Measurements from ENCODE around the gene UBE2E3.

DNA sequence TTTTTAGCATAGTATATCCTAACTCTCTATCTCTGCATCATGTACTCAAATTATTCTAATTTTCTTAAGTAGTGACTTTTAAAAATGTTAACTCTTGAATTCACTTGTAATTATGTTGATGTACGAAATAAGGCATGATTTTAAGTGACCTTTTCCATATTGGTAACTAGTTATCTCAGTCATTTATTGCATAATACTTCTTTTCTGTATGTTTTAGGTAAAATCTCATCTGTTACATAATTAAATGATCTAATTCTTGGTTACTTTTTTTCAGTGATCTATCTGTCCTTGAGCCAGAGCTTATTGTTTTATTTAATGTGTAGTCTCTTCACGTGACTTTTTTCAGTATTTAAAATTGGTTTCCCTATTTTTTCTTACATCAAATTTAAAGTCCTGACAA, 4.8 kb upstream of the UBE2E3 start:
- TF ChIP-seq, protein P1, sequence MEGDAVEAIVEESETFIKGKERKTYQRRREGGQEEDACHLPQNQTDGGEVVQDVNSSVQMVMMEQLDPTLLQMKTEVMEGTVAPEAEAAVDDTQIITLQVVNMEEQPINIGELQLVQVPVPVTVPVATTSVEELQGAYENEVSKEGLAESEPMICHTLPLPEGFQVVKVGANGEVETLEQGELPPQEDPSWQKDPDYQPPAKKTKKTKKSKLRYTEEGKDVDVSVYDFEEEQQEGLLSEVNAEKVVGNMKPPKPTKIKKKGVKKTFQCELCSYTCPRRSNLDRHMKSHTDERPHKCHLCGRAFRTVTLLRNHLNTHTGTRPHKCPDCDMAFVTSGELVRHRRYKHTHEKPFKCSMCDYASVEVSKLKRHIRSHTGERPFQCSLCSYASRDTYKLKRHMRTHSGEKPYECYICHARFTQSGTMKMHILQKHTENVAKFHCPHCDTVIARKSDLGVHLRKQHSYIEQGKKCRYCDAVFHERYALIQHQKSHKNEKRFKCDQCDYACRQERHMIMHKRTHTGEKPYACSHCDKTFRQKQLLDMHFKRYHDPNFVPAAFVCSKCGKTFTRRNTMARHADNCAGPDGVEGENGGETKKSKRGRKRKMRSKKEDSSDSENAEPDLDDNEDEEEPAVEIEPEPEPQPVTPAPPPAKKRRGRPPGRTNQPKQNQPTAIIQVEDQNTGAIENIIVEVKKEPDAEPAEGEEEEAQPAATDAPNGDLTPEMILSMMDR (IDR thresholded peaks at IDR 0.05): no peak
- no peak for TF ChIP-seq POLR2A (IDR thresholded peaks at IDR 0.05)
